ENCODE measurements around the gene EXOC3L4. TPM values are rescaled to one million over a fixed set of nuclear protein-coding genes. Genes with fewer than 3 reads are reported as not detected.

EXOC3L4 gene
- total and polyA plus RNA-seq, 9 of the 15 experiments (the other 6 are each of a cell fraction or from before 2014, with no cell fraction given): 0.10 to 6.7 (median 0.98) TPM; not detected in 1

DNA sequence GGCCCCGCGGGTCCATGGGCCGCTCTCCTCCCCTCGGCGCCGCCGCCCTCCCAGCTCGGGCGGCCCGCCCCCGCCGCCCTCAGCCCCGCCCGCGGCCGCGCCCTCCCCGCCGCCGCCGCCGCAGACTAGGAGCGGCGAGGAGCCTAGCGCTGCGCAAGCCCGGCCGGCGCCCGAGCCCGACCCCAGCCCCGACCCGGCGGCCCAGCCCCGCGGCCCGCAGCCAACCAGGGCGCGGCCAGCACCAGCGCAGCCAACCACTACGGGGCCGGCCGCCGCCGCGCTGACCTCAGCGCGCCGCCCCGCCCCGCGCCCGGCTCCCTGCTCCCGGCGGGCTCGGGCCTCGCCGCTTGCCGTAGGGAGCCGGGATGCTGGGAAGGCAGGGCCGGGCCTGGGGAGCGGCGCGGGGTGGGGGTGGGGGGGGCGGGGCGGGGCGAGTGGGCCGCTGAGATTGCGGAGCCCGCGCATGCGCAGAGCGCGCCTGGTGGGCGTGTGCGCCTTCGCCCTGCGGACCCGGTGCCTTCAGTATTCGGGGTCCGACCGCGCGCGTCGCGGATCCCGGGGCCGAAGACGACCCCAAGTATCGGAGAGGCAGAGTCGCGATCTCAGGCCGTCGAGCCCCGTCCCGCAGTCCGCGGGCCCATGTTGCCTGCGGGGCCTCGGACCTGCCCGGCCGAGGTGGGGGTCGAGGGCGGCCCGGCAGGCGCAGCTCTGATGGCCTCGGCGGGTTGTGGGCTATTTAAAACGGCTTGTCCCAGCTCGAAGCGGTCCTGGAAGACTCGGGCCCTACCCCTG is 37.0 kb upstream of the EXOC3L4 start, which contains the start of gene CDC42BPB (continued):
- TF ChIP-seq, protein P1, sequence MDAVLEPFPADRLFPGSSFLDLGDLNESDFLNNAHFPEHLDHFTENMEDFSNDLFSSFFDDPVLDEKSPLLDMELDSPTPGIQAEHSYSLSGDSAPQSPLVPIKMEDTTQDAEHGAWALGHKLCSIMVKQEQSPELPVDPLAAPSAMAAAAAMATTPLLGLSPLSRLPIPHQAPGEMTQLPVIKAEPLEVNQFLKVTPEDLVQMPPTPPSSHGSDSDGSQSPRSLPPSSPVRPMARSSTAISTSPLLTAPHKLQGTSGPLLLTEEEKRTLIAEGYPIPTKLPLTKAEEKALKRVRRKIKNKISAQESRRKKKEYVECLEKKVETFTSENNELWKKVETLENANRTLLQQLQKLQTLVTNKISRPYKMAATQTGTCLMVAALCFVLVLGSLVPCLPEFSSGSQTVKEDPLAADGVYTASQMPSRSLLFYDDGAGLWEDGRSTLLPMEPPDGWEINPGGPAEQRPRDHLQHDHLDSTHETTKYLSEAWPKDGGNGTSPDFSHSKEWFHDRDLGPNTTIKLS (IDR thresholded peaks at IDR 0.05; ENCODE audit: borderline replicate concordance, low read depth): no peak
- TF ChIP-seq MYBL2 (IDR thresholded peaks at IDR 0.05; ENCODE audit: low read depth) (no peak), MYBL2 (CRISPR knock-in tag; IDR thresholded peaks at IDR 0.05; ENCODE audit: borderline replicate concordance) (no peak), MEIS2 (IDR thresholded peaks at IDR 0.05; ENCODE audit: partially characterized antibody) (peak; percentile 55), ZBTB1 (CRISPR knock-in tag; IDR thresholded peaks at IDR 0.05; ENCODE audit: borderline replicate concordance, low read depth) (no peak), ETS2 (tag; IDR thresholded peaks at IDR 0.05; ENCODE audit: borderline replicate concordance, poor library complexity, severe bottlenecking) (no peak), FOXP1 (CRISPR knock-in tag; IDR thresholded peaks at IDR 0.05) (no peak), GABPB1 (CRISPR knock-in tag; IDR thresholded peaks at IDR 0.05) (peak; percentile 52; the same call in 1 of the 2 replicates), L3MBTL2 (IDR thresholded peaks at IDR 0.05) (peak; percentile 95), CXXC5 (CRISPR knock-in tag; IDR thresholded peaks at IDR 0.05) (peak; percentile 56), MAZ (CRISPR knock-in tag; conservative IDR thresholded peaks at IDR 0.05 in 1 of 2, IDR thresholded peaks at IDR 0.05 in 1 of 2) (peak; percentile 33 to 39; a peak in 2 of 4 replicates), MYC (IDR thresholded peaks at IDR 0.05; ENCODE audit: low read depth, low read length) (no peak), MYC (CRISPR knock-in tag; IDR thresholded peaks at IDR 0.05; ENCODE audit: borderline replicate concordance, low read depth) (no peak), GABPA (tag; conservative IDR thresholded peaks at IDR 0.05; ENCODE audit: low read depth) (no peak)
- TF ChIP-seq, protein P2, sequence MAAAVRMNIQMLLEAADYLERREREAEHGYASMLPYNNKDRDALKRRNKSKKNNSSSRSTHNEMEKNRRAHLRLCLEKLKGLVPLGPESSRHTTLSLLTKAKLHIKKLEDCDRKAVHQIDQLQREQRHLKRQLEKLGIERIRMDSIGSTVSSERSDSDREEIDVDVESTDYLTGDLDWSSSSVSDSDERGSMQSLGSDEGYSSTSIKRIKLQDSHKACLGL (CRISPR knock-in tag; IDR thresholded peaks at IDR 0.05; ENCODE audit: borderline replicate concordance, poor library complexity, severe bottlenecking): no peak
- TF ChIP-seq, protein P3, sequence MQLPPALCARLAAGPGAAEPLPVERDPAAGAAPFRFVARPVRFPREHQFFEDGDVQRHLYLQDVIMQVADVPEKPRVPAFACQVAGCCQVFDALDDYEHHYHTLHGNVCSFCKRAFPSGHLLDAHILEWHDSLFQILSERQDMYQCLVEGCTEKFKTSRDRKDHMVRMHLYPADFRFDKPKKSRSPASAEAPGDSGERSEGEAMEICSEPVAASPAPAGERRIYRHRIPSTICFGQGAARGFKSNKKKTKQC (CRISPR knock-in tag; IDR thresholded peaks at IDR 0.05): 0 out of 2 replicates have a peak, but pooled peaks have one; percentile 46
- TF ChIP-seq, protein P4, sequence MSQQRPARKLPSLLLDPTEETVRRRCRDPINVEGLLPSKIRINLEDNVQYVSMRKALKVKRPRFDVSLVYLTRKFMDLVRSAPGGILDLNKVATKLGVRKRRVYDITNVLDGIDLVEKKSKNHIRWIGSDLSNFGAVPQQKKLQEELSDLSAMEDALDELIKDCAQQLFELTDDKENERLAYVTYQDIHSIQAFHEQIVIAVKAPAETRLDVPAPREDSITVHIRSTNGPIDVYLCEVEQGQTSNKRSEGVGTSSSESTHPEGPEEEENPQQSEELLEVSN (IDR thresholded peaks at IDR 0.05; ENCODE audit: borderline replicate concordance in 1 of 2, extremely low read depth in 1 of 2, insufficient read depth in 1 of 2, insufficient read length in 1 of 2, low read depth in 1 of 2, low read length in 1 of 2, poor library complexity in 1 of 2, severe bottlenecking in 1 of 2): peak; percentile 76
- TF ChIP-seq, protein P5, sequence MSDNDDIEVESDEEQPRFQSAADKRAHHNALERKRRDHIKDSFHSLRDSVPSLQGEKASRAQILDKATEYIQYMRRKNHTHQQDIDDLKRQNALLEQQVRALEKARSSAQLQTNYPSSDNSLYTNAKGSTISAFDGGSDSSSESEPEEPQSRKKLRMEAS (CRISPR knock-in tag; IDR thresholded peaks at IDR 0.05): peak; percentile 77
